NCI-H1694 (cell line): ENCODE measurements around the gene FGGY.
A peak's percentile ranks its signal among the peaks of the same experiment; 100 is the strongest.
"Not testable (repeated sequence)": the region's sequence is repeated elsewhere in the genome, so short reads cannot be mapped to it uniquely, and the experiment has no call there.

Source experiments
- DNase-seq: peaks from one replicate; lab custom pipeline; 2025; lab: John Stamatoyannopoulos, UW

Gene FGGY

GRCh38 chr1:59579222-59579621 is 282.3 kb downstream of the FGGY start:
- no peak for DNase-seq

DNA sequence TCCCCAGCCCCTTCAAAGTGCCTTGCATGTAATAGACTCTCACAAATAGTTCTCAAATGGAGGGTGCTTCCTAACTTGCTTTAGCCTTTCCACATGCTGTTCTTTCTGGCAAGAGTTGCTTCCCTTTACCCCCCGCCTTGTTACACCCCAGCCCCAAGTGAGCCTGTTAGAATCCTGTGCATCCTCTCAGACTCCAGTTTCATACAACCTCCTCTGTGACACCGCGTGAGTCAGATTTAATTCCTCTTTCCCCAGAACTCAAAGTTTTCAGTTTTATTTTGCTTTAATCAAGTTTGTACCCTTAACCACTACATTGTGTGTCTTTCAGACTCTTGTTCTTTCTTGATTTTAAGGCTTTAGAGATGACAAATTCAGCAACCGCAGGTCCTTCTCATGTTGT is 283.4 kb downstream of the FGGY start:
- DNase-seq: no peak

- not testable (repeated sequence) for DNase-seq
These were observed 295.5 kb downstream of the FGGY start for GRCh38 chr1:59592410-59592809.

DNA sequence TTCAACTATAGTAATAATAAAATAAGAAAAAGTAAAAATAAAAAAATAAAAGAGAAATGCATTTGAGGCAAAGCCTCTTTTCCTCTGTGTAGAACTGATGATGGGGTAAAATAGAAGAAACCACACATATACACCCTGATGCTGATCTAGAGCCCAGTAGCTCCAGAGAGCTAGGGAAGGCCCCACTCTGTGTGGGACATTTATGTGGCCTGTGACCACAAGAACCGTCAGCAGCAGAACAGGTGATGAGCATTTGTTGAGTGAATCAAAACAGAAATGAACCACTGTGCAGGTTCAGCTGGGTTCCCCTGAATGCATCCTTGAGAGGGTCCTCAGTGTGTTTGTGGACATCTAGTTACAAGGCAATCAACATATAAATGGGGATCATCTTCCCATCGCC is 296.0 kb downstream of the FGGY start:
- DNase-seq: no peak

DNA sequence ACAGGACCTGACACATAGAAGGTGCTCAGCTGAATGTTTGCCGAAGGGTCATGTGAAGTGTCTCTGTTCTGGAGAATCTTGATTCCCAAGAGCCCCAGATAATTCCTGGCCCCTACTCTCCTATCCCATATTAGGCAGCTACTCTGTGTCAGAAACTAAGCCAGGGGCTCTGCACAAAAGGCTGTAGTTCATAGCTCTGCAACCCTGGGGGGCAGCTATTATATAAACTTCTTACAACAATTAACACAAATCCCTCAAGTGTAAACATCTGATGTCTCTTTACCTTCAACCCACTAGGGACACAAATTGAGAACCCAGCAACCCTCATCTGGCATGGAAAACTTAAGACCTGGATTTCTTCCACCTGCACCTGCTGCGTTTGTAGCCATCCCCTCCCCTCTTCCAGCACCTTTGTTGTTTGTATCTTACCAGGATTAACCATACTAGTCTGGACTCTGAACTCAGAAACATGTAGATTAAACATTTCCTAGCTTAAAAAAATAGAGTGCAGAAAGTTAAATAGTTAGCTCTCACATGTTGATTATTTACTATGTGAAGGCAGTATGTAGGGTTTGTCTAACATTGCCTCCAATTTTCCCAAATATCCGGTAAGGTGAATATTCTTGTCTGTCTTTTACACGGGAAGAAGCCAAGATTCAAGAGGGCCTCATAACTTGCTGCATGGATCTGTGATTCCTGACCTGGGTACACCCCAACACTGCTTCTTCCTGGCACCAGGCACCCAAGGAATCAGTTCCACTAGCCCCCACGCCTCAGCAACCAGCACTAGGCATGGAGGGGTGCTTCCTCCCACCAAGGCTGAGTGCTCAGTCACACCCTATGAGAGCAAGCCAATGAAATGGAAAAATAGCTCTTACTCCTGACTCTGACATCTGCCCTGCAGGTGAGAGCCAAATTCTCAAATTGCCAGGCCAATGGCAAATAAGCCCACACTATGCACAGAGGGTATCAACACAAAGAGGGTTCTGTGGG is 297.2 kb downstream of the FGGY start:
- DNase-seq: no peak

GRCh38 chr1:59595774-59596173 is 298.9 kb downstream of the FGGY start:
- DNase-seq: no peak

DNA sequence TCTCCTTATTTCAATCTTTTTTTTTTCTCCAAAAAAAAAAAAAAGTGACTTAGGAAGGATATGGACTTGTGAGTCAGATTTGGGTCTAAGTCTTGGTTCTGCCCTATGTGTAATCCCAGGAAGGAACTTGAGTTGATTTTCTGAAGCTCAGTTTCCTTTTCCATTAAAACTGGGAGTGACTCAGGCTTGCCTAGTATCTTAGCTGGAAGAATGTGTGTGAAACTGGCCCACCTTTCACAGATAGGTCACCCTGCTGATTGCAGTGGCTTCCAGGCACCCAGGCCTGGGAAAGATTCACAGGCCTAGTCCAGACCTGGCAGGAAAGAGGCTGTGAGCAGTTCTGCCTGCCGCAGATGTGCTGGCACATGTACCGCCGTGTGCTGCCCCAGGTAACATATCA is 299.5 kb downstream of the FGGY start:
- DNase-seq: no peak

- DNase-seq: no peak
These were observed 300.1 kb downstream of the FGGY start for GRCh38 chr1:59596956-59597355.

DNA sequence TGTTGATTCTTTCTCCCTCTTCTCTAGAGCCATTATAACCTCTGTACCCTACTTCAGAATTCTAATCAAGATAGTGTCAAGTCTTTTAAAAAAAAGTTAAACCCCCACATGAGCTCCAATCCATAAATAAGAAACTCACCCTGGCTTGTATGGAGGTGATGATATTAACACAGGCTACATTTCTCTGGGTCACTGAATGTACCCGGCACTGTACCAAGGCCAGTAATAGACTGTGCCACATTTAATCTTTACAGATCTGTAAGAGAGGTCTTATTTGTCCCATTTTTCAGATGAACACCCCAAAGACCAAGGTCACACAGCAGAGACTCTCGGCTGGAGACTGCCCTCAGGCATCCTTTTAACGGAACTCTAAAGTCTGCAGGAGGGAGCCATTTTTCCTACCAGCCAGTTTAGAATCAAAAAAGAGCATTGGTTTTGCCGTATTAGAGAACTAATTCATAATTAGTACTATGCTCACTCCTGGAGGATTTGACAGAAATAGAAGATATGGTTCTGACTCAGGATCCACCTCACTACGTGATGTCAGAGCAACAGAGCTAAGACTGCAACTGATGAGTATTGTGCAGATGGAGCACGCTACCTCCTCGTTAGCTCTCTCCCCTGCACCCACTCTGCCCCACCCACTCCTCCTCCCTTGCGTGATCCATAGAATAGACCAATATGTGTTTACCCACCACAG is 300.7 kb downstream of the FGGY start:
- DNase-seq: no peak

- no peak for DNase-seq
These were observed 301.2 kb downstream of the FGGY start for GRCh38 chr1:59598120-59598440.

DNA sequence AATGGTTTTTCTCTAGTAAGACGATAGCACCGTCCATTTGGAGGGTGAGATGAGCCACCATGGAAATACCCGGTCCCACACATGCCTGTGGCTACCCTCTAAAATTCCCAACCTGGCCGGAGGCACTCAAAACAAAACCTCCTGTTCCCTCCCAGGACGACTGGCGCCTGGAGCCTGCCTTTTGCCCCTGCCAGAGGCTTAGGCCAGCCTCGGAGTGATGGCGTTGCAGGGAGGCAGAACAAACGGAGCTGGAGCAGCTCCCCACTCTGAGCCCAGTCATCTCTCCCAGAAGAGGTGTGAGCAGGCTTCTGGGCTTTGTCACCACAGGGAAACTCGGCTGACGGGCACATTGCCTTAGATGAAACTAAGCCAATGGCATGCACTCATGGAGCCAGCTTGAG is 304.1 kb downstream of the FGGY start:
- no peak for DNase-seq

DNA sequence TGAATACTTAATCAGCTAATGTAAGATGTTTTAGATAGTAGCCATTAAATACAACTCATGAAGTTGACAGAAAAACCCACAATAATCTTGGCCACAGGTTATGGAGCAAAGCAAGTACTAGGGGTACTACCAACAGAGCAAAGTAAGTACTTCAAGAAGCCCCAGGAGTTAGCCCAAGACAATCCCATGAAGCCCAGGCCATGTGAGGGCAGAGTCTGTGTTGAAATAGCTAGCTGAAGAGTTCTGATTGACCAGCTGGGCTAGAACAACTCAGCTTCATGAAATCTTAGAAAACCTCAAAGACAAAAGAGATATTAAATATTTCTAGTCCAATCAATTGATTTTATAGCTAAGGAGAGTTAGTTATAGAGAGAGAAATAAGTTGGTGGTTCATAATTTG is 304.9 kb downstream of the FGGY start:
- DNase-seq: no peak

DNA sequence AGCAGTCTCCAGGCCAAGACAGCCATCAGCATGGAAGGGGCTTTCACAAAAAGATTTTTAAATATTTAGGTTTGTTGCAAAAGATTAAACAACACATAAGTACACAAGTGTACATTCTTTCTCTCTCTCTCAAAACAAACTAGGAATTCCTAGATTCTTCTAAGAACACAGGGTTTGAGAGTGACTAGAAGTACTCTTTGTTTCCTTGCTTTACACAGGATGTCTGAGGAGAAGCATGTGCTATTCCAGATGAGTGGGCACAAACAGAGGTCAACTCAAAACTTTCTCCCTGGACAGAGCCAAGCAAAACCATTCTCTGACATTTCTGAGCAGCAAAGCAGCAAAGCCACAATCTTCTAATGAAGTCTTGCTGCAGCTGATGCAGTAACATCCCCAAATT is 307.3 kb downstream of the FGGY start:
- no peak for DNase-seq

DNA sequence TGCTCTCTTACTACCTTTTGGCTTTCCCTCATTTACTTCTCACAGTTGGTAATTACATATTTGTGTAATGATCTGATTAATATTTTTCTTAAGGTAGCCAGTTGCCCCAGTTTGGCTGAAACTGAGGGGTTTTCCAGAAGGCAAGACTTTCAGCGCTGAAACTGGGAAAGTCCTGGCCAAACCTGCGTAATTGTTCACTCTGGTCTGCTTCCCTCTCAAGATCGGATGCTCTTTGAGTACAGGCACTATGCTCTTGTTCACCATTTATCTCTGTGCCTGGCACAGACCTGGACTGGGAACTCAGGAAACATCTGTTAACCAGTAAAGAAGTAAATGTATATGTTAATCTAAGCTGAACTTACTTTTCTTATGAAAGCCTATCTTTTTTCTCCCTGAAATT is 308.3 kb downstream of the FGGY start:
- no peak for DNase-seq

DNA sequence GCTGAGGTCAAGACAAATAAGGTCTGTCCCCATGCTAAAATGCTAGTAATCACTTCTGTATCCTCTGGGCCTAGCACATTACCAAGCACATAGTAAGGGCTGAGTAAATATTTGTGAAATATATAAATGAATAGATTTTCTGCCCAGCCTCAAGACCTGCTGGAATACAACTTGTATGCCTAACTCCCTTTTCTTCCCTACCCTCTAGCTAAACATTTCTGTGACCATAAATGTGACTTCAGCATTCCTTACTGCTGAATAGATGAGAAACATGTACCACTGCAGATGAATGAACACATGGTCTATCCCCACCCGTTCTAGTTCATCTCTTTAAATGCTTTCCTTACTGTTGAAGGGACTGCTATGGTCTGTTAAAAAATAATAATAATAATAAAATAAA is 308.9 kb downstream of the FGGY start:
- no peak for DNase-seq

DNA sequence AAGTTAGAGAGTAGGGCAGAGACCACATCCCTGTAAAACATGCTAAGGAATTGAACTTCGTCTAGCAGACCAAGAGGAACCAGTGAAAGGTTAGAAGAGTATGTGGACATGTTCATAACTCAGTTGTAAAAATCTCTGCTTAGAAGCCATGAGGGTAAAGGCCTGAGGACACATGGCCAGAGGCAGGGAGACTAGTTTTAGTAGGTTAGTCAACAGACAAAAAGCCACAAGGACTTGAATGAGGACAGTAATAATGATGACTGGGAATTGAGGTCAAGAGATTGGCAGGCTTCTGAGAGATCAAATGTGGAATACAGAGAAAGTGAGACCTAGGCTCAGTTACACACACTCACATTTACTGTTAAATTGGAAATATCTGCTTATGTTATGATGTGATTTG is 312.4 kb downstream of the FGGY start:
- DNase-seq: no peak

GRCh38 chr1:59610499-59610898 is 313.6 kb downstream of the FGGY start:
- DNase-seq: not testable (repeated sequence)

DNA sequence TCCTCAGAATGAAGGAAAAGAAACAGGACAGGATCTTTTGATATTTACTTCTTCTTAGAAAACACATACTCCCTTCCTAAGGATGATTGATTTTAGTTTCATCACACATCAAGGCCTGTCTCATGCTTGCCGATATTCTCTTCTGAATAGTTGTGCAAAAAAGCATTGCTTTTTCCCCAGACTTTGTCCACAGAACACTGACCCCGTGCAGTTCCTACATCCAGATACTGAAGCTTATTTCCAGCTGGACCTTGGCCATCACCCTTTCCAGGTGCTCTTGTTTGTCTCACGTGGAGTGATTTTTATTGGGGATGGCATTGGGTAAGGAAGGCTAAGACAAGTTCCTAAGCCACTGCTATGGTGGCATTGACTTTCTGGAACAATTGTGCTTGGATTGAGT is 320.5 kb downstream of the FGGY start:
- DNase-seq: no peak

DNA sequence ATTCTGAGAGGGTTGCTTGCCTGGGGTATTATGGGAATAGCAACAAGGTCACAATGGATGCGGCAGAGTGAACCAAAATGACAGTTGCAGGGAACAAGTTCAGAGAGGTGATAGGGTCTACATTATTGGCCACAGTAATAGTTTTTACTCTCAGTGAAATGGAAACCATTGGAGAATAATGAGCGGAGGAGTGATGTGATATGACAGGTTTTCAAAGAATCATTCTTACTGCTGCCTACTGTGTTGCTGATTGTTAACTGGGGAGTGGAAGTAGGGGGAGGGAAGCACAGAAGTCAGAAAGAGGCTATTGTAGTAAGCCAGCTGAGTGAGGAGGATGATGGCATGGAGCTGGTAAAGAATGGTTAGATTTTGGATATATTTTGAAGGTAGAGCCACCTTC is 322.7 kb downstream of the FGGY start:
- DNase-seq: no peak

GRCh38 chr1:59625384-59625783 is 328.5 kb downstream of the FGGY start:
- DNase-seq: no peak

DNA sequence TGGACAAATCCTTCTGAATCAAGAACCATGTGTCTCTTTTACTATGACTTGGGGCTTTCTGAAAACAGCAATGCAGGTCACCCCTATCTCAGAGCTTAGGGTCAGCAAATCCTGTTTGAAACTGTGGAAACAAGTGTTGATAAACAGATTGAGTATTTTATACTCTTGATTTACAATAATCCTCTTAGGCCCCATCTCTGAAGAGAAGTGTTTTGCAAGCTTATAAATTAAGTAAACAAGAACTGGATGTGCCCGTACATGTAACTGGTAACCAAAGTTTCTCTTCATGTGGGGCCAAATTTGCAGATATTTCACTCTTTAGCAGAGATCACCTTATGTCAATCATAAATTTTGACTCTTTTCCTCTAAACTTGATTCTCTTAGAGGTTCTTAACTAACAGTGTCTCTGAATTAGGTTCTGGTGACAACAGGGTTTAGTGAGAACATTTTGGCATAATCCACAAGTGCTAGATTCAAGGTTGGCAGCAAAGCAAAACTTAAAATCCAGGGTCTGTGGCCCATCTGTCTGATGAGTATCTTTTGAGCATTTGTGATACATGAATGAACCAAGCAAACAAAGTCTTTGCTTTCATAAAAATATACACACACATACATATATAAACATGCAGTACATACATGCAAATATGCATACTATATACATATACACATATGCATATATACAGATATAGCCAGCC is 334.8 kb downstream of the FGGY start:
- peak; percentile 58 for DNase-seq

DNA sequence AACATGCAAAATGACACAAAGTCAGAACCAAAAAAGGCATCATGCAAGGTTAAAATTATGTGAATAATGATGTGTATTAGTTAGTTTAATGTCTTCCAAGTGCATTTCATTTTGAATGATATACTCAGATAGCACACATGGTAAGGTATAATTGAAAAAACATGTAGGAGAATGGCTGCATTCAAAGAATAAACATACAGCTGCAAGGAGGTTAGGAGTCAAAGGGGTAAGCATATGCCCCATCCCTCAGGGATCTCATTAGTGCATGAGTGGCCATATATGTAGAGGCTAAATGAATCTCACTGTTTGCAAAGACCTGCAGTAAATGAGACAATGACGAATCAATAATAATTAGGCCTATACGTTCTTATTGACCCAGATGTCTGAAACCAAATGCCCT is 338.2 kb downstream of the FGGY start:
- no peak for DNase-seq

DNA sequence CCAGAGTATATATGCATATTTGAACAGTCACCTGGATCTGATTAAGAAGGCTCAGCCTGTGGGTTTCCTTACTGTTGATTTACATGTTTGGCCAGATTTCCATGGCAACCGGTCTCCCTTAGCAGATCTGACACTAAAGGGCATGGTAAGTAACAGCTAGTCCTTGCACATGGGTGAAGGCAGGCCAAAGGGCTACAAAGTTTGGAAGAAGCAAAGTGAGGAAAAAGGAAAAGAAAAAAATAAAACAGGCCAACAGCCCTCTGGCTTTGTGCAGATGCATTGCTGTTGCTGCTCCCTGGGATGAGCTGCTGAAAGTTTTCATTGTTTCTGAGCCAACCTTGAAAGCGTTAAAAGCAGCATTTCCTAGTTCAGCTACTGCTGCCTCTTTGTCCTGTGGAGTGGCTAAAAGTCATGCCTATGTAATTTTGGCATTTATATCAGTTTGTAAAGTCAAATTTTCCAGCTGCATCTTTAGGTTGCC is 341.4 kb downstream of the FGGY start:
- DNase-seq: no peak
